Gastrocnemius medialis (tissue), 4 donors: Measurements from ENCODE around the gene ZC3H4. TPM values are rescaled to one million over a fixed set of nuclear protein-coding genes. Genes with fewer than 3 reads are reported as not detected.
A peak's percentile ranks its signal among the peaks of the same experiment; 100 is the strongest.

Experiments
- ATAC-seq, 2 donors: fragments of 150-250 bp; one replicate each; pipeline ENCODE4 v1.9.1; 2016
- DNase-seq, 2 donors: peaks; one replicate each; pipeline ENCODE4 v3.0.0-alpha.2; 2019
- H3K27ac ChIP-seq, 4 donors: fragments of 200-600 bp; sonication (generic); 1 replicate in 1 of 4; 2 replicates in 3 of 4; pipeline ENCODE4 v1.5.1; 2016 to 2018; ENCODE audit warnings: mild to moderate bottlenecking in 2 of 4, moderate library complexity in 1 of 4
- H3K27me3 ChIP-seq, 3 donors: fragments of 200-600 bp; sonication (generic) in 2 of 3; 1 replicate in 1 of 3; 2 replicates in 2 of 3; pipeline versions ENCODE4 v1.5.1 to v1.6.0; 2016 to 2019; ENCODE audit warnings: mild to moderate bottlenecking in 1 of 3, moderate library complexity in 1 of 3
- H3K36me3 ChIP-seq, 2 donors: fragments of 200-600 bp; sonication (generic) in 1 of 2; one replicate each; pipeline ENCODE4 v1.5.1; 2017 to 2018
- H3K4me1 ChIP-seq, 2 donors: fragments of 200-600 bp; sonication (generic) in 1 of 2; one replicate each; pipeline ENCODE4 v1.5.1; 2016 to 2017; ENCODE audit warnings: mild to moderate bottlenecking in 2 of 2
- H3K4me3 ChIP-seq, 4 donors: fragments of 200-600 bp; sonication (generic) in 3 of 4; 1 replicate in 1 of 4; 2 replicates in 3 of 4; pipeline ENCODE4 v1.5.1; 2016 to 2019; ENCODE audit warnings: mild to moderate bottlenecking in 2 of 4
- H3K9me3 ChIP-seq, 3 donors: fragments of 200-600 bp; sonication (generic) in 2 of 3; 1 replicate in 1 of 3; 2 replicates in 2 of 3; pipeline ENCODE4 v1.5.1; 2016 to 2019
- CTCF ChIP-seq, 5 experiments: fragments of 450-650 bp in 3 of 5; fragments of 200-600 bp in 2 of 5; sonication (generic) in 2 of 5; IDR thresholded peaks in 4 of 5; conservative IDR thresholded peaks in 1 of 5; 1 replicate in 4 of 5; 2 replicates in 1 of 5; pipeline ENCODE4 v1.5.1; 2016 to 2019; ENCODE audit warnings: antibody characterized with exemption in 5 of 5, mild to moderate bottlenecking in 3 of 5, moderate library complexity in 3 of 5
- POLR2A ChIP-seq, 2 donors: fragments of 450-650 bp; IDR thresholded peaks; one replicate each; pipeline ENCODE4 v1.6.1; 2017; ENCODE audit warnings: antibody characterized with exemption in 2 of 2, mild to moderate bottlenecking in 2 of 2, moderate library complexity in 2 of 2
- in situ Hi-C, 4 donors: fragments of 200-750 bp; cut with MboI; loops; one replicate each; pipeline versions ENCODE4 v1.15.0 to v1.8.0; 2017; ENCODE audit warnings: low sequenced_read_pairs in 4 of 4
- intact Hi-C: fragments of 100-400 bp; cut with DNase I; formaldehyde crosslinking; loops from one replicate; pipeline ENCODE4 v1.15.1; 2023; ENCODE audit warnings: low total_unique reads
- total RNA-seq, 4 donors: library from RNA; depleted of rRNA; stranded (reverse); fragments of >200 nt; gene quantifications; one replicate each; pipeline versions ENCODE4 v1.1.0 to v1.2.3, GENCODE V29; 2016

Gene ZC3H4
- total RNA-seq, result 10 to 100 TPM; 16.2 to 31.7 (median 22.8) TPM

- peak; percentile 85 to 86 for TF ChIP-seq POLR2A (IDR thresholded peaks at IDR 0.05)
- TF ChIP-seq CTCF (IDR thresholded peaks at IDR 0.05 in 4 of 5, conservative IDR thresholded peaks at IDR 0.05 in 1 of 5), result no peak
- no peaks in the 10 kb centered on the region for H3K36me3 ChIP-seq
- peak; percentile 89 for ATAC-seq
- DNase-seq, result peak; percentile 100
- peaks cover 28 to 29% of the 10 kb centered on the region in 2 donors for H3K4me1 ChIP-seq
- no peaks in the 10 kb centered on the region for H3K27me3 ChIP-seq
- in situ Hi-C loops, result loop anchor here in 1 of 4 donors (10.0 kb wide), 1 partner anchor 258 kb away; the partner anchor contains the start of gene AP2S1
- peak within 1 kb of the TSS; percentile 96 to 100 (median 99) for H3K27ac ChIP-seq
- intact Hi-C loops, result loop anchor here (1.0 to 5.0 kb wide), 7 partner anchors 16 to 1959 kb away; partner anchors contain the start of genes AP2S1, CCDC9, KCNA7 and SAE1
- H3K4me3 ChIP-seq, result peak within 1 kb of the TSS; percentile 87 to 100 (median 98)
- H3K9me3 ChIP-seq, result no peaks in the 10 kb centered on the region
Observed at GRCh38 chr19:47112997-47113849, at the start of gene ZC3H4. Gene ZC3H4, minus strand, starts transcription at chr19:47113776. Its CDS starts 1,192 bp downstream, at chr19:47112584.

- DNase-seq (no peak), ATAC-seq (no peak)
- intact Hi-C loops (no loop called here), in situ Hi-C loops (no loop called here)
- H3K4me1 ChIP-seq, result peaks cover 21 to 30% of the 10 kb centered on the region in 2 donors
- TF ChIP-seq POLR2A (IDR thresholded peaks at IDR 0.05) (no peak), CTCF (IDR thresholded peaks at IDR 0.05 in 4 of 5, conservative IDR thresholded peaks at IDR 0.05 in 1 of 5) (no peak)
- no peak overlapping the region for H3K4me3 ChIP-seq
- no peak overlapping the region for H3K27ac ChIP-seq
- no peaks in the 10 kb centered on the region for H3K9me3 ChIP-seq
- H3K27me3 ChIP-seq, result no peaks in the 10 kb centered on the region
- no peaks in the 10 kb centered on the region for H3K36me3 ChIP-seq
Observed at GRCh38 chr19:47161876-47162489, 48.4 kb upstream of the ZC3H4 start.

GRCh38 chr19:47158879-47159503 is 45.4 kb upstream of the ZC3H4 start:
- no peak for ATAC-seq

More at GRCh38 chr19:47158879-47159503, 45.4 kb upstream of the ZC3H4 start:
- TF ChIP-seq CTCF (IDR thresholded peaks at IDR 0.05 in 4 of 5, conservative IDR thresholded peaks at IDR 0.05 in 1 of 5), result no peak
- no peak for TF ChIP-seq POLR2A (IDR thresholded peaks at IDR 0.05)
- no peaks in the 10 kb centered on the region for H3K9me3 ChIP-seq
- in situ Hi-C loops (no loop called here), intact Hi-C loops (loop anchor here (5.0 kb wide), 2 partner anchors 33 to 48 kb away; no protein-coding TSS in a partner anchor)
- DNase-seq, result no peak
- peaks cover 27 to 32% of the 10 kb centered on the region in 2 donors for H3K4me1 ChIP-seq
- H3K27ac ChIP-seq, result peak overlapping the region; percentile 60 to 77 (median 74)
- H3K36me3 ChIP-seq, result peaks cover 0 to 10% of the 10 kb centered on the region in 2 donors
- H3K4me3 ChIP-seq, result peak overlapping the region in 1 of 4 donors; percentile 12
- no peaks in the 10 kb centered on the region for H3K27me3 ChIP-seq
